GM13976 (cell line): Measurements from ENCODE around the gene SHROOM4.

Experiments
- DNase-seq: peaks from one replicate; pipeline ENCODE4 v3.0.0; 2012; ENCODE audit warnings: low spot score
- in situ Hi-C: fragments of 300-500 bp; cut with MboI; formaldehyde crosslinking; loops from one replicate; pipeline ENCODE4 v1.12.0; 2022; ENCODE audit warnings: low sequenced_read_pairs, mixed read lengths, inconsistent platforms; ENCODE audit not compliant: unreplicated experiment
- TF ChIP-seq, protein P1 (sequence below): IDR thresholded peaks from 2 replicates; pipeline ENCODE4 v1.5.1; 2012; ENCODE audit warnings: borderline replicate concordance, mild to moderate bottlenecking; ENCODE audit not compliant: insufficient read depth; ENCODE audit errors: extremely low read depth, missing control alignments, control extremely low read depth

The SHROOM4 gene

DNA sequence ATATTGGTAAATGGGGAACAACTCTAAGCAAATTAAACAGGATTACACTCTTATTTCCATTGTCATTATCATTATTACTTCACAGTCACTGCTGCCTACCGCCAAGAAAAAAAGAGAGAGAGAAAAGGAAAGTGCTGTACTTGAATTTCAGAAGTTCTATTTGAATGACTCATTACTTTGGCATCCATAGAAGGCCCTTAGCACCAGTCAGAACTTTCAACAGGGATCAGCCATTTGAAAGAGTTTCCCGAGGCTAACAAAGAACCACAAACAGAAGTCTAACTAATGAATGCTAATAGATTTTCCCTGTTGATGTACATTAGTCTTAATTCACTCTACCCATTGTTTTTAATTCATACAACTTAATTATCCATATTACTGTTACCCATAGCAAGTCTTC is 116.3 kb downstream of the SHROOM4 start:
- TF ChIP-seq, protein P1, sequence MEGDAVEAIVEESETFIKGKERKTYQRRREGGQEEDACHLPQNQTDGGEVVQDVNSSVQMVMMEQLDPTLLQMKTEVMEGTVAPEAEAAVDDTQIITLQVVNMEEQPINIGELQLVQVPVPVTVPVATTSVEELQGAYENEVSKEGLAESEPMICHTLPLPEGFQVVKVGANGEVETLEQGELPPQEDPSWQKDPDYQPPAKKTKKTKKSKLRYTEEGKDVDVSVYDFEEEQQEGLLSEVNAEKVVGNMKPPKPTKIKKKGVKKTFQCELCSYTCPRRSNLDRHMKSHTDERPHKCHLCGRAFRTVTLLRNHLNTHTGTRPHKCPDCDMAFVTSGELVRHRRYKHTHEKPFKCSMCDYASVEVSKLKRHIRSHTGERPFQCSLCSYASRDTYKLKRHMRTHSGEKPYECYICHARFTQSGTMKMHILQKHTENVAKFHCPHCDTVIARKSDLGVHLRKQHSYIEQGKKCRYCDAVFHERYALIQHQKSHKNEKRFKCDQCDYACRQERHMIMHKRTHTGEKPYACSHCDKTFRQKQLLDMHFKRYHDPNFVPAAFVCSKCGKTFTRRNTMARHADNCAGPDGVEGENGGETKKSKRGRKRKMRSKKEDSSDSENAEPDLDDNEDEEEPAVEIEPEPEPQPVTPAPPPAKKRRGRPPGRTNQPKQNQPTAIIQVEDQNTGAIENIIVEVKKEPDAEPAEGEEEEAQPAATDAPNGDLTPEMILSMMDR: no peak
- DNase-seq: no peak
- in situ Hi-C loops: no loop called here

DNA sequence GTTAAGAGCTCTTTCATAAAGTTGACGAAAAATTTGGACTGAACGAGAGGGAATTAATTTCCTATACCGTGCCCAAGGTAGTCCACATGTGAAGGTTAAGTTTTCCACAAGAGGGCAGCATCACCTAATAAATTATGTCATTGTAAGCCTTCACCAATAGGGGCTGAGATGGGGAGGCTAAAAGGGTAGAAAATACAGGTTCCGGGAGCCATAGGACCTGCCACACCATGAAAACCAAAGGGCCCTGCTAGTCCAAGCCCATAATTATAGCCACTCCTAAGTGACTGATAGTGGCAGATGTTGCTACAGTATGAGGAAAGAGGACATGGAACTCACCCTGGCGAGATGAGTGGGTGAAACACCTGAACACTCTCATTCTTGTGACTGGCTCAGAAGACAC is 122.2 kb downstream of the SHROOM4 start:
- in situ Hi-C loops: no loop called here
- DNase-seq: peak; percentile 39
- TF ChIP-seq, protein P1: peak; percentile 41

GRCh38 chrX:50684871-50685270 is 129.1 kb downstream of the SHROOM4 start:
- TF ChIP-seq, protein P1: no peak
- no peak for DNase-seq
- in situ Hi-C loops: no loop called here

DNA sequence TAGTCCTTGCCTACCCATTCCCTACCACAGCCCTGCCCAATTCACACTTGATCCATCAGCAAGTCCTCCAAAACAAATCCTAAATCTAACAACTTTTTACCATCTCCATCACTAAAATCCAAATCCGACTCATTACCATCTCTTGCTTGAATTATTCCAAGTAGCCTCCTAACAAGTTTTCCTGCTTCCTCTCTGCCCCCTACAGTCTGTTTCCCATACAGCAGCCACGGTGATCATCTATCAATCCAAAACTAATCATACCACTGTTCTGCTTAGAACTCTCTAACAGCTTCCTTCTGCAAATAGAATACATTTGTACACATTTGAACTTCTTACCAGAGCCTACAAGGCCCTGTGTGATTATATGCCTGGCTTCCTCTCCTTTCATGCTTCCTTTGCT is 133.0 kb downstream of the SHROOM4 start:
- no peak for DNase-seq
- in situ Hi-C loops: no loop called here
- TF ChIP-seq, protein P1: no peak

GRCh38 chrX:50677789-50678188 is 136.2 kb downstream of the SHROOM4 start:
- no peak for DNase-seq
- TF ChIP-seq, protein P1: no peak
- in situ Hi-C loops: no loop called here

DNA sequence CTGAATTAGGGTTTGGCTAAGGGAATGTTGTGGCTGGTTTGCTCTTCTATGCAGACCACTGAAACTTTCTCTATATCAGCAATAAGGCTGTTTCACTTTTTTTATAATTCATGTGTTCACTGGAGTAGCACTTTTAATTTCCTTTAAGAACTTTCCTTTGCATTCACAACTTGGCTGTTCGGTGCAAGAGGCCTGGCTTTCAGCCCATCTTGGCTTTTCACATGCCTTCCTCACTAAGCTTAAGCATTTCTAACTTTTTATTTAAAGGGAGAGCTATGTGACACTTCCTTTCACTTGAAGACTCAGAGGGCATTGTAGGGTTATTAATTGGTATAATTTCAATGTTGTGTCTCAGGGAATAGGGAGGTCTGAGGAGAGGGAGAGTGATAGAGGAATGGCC is 142.3 kb downstream of the SHROOM4 start:
- TF ChIP-seq, protein P1: no peak
- no peak for DNase-seq
- in situ Hi-C loops: no loop called here

GRCh38 chrX:50668860-50669259 is 145.1 kb downstream of the SHROOM4 start:
- TF ChIP-seq, protein P1: no peak
- in situ Hi-C loops: no loop called here
- no peak for DNase-seq
